HL-60/S4 treated with retinoic acid at 250 ng/mL for 4 days and 3 days (cell line): ENCODE measurements around the gene ATOH7.

Source experiments
- in situ Hi-C: fragments of 300-500 bp; cut with MboI; formaldehyde crosslinking; loops from 2 replicates; pipeline ENCODE4 v1.7.0; 2022; ENCODE audit warnings: low sequenced_read_pairs

The ATOH7 gene

GRCh38 chr10:68184546-68184945 lies 47.4 kb downstream of the ATOH7 start:
- in situ Hi-C loops = no loop called here
